Vagina (tissue), 2 donors: Measurements from ENCODE around the gene TNIK.

Experiments
- CTCF ChIP-seq, 3 experiments: fragments of 450-650 bp in 2 of 3; fragments of 200-600 bp in 1 of 3; sonication (generic) in 1 of 3; IDR thresholded peaks; one replicate each; pipeline ENCODE4 v1.5.1; 2017 to 2019; ENCODE audit warnings: antibody characterized with exemption in 3 of 3, mild to moderate bottlenecking in 2 of 3, moderate library complexity in 2 of 3
- POLR2AphosphoS5 ChIP-seq, 2 donors: sonication (generic); formaldehyde crosslinking; IDR thresholded peaks; one replicate each; pipeline ENCODE4 v1.9.0; 2017; ENCODE audit warnings: antibody characterized with exemption in 2 of 2, mild to moderate bottlenecking in 2 of 2, low read depth in 1 of 2; ENCODE audit not compliant: insufficient read depth in 1 of 2

GRCh38 chr3:171046760-171047159 is 413.4 kb downstream of the TNIK start:
- TF ChIP-seq POLR2AphosphoS5 (IDR thresholded peaks at IDR 0.05; ENCODE audit: insufficient read depth in 1 of 2, low read depth in 1 of 2) (no peak), CTCF (IDR thresholded peaks at IDR 0.05) (no peak)
